GM12878 (cell line): ENCODE results near the gene MPPED1.

ENCODE experiments used
- ASH2L ChIP-seq: fragments of 300-600, 200-600 bp; sonication (generic); IDR thresholded peaks from 2 replicates; pipeline ENCODE4 v1.6.1; 2017; ENCODE audit warnings: low read depth, mild to moderate bottlenecking, borderline replicate concordance
- BHLHE40 ChIP-seq, 2 experiments: fragments of 450-650 bp in 1 of 2; IDR thresholded peaks; 2 replicates each; pipeline ENCODE4 v1.6.1; 2011 to 2017; ENCODE audit warnings: low read depth in 2 of 2, borderline replicate concordance in 1 of 2, improper control_type of control experiment in 1 of 2, low read length in 1 of 2, mild to moderate bottlenecking in 1 of 2
- CTCF ChIP-seq, 3 experiments: IDR thresholded peaks in 2 of 3; conservative IDR thresholded peaks in 1 of 3; 2 replicates each; pipeline ENCODE4 v1.5.1; 2011; ENCODE audit warnings: low read depth in 3 of 3, low read length in 3 of 3, mild to moderate bottlenecking in 3 of 3, control low read depth in 2 of 3, moderate library complexity in 2 of 3, inconsistent platforms in 1 of 3, mixed read lengths in 1 of 3; ENCODE audit not compliant: control insufficient read depth in 2 of 3, insufficient read depth in 1 of 3; ENCODE audit errors: extremely low read depth in 1 of 3
- E2F4 ChIP-seq: IDR thresholded peaks from 2 replicates; pipeline ENCODE4 v1.6.1; 2012; ENCODE audit warnings: low read depth, low read length, improper control_type of control experiment
- GABPA ChIP-seq: IDR thresholded peaks from 2 replicates; pipeline ENCODE4 v1.6.1; 2014; ENCODE audit warnings: antibody characterized with exemption, low read depth, mild to moderate bottlenecking, inconsistent platforms
- IRF4 ChIP-seq: IDR thresholded peaks from 2 replicates; pipeline ENCODE4 v1.6.1; 2011; ENCODE audit warnings: low read depth, low read length
- RAD21 ChIP-seq: IDR thresholded peaks from 2 replicates; pipeline ENCODE4 v1.6.1; 2011; ENCODE audit warnings: mild to moderate bottlenecking, low read depth, low read length, moderate library complexity; ENCODE audit not compliant: insufficient read depth
- SIN3A ChIP-seq: IDR thresholded peaks from 2 replicates; pipeline ENCODE4 v1.6.1; 2012; ENCODE audit warnings: low read depth, low read length, improper control_type of control experiment
- SMAD1 ChIP-seq: fragments of 450-650 bp; IDR thresholded peaks from 2 replicates; pipeline ENCODE4 v1.6.1; 2018; ENCODE audit warnings: mild to moderate bottlenecking, low read depth; ENCODE audit not compliant: partially characterized antibody
- SP1 ChIP-seq: IDR thresholded peaks from one replicate; pipeline ENCODE4 v1.6.1; 2011; ENCODE audit warnings: low read depth, low read length
- TAF1 ChIP-seq: IDR thresholded peaks from 2 replicates; pipeline ENCODE4 v1.6.1; 2011; ENCODE audit warnings: mild to moderate bottlenecking, low read depth, low read length, borderline replicate concordance
- TCF12 ChIP-seq: IDR thresholded peaks from 2 replicates; pipeline ENCODE4 v1.6.1; 2011; ENCODE audit warnings: low read depth, mild to moderate bottlenecking, low read length
- ZNF622 ChIP-seq: fragments of 450-650 bp; IDR thresholded peaks from 2 replicates; pipeline ENCODE4 v1.6.1; 2017; ENCODE audit warnings: mild to moderate bottlenecking, inconsistent platforms
- ZNF687 ChIP-seq: fragments of 450-650 bp; IDR thresholded peaks from 2 replicates; pipeline ENCODE4 v1.6.1; 2017; ENCODE audit warnings: mild to moderate bottlenecking, moderate library complexity

- TF ChIP-seq ZNF687 = no peak
- TF ChIP-seq BHLHE40 (IDR thresholded peaks at IDR 0.05; ENCODE audit: borderline replicate concordance in 1 of 2, low read depth in 2 of 2, low read length in 1 of 2) = no peak
- no peak for TF ChIP-seq RAD21
- no peak for TF ChIP-seq TCF12
- TF ChIP-seq CTCF (IDR thresholded peaks at IDR 0.05 in 2 of 3, conservative IDR thresholded peaks at IDR 0.05 in 1 of 3; ENCODE audit: control insufficient read depth in 2 of 3, extremely low read depth in 1 of 3, insufficient read depth in 1 of 3, low read depth in 3 of 3, low read length in 3 of 3) = no peak
- no peak for TF ChIP-seq IRF4
- no peak for TF ChIP-seq E2F4
- no peak for TF ChIP-seq GABPA
- TF ChIP-seq ASH2L = no peak
- TF ChIP-seq TAF1 = no peak
- TF ChIP-seq ZNF622 = no peak
- TF ChIP-seq SMAD1 = no peak
- TF ChIP-seq SIN3A = no peak
- TF ChIP-seq SP1 = no peak
Measured at GRCh38 chr22:43446916-43447315, 35.1 kb downstream of the MPPED1 start.
